Measurements from ENCODE around the gene EML4.
"Not testable (repeated sequence)": the region's sequence is repeated elsewhere in the genome, so short reads cannot be mapped to it uniquely, and the experiment has no call there.

The EML4 gene

DNA sequence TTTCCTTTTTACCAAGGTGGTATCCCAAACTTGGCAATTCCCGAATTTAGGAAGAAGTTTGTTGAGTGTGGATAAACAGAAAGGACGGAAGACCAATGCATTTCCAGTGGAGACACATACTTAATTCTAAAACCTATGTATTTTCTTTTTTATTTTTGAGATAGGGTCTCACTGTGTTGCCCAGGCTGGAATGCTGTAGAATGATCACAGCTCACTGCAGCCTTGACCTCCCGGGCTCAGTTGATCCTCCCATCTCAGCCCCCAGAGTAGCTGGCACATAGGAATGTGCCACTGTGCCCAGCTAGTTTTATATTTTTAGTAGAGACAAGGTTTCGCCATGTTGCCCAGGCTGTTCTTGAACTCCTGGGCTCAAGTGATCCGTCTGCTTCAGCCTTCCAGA, 101.6 kb downstream of the EML4 start:
- no peak for DNase-seq

DNA sequence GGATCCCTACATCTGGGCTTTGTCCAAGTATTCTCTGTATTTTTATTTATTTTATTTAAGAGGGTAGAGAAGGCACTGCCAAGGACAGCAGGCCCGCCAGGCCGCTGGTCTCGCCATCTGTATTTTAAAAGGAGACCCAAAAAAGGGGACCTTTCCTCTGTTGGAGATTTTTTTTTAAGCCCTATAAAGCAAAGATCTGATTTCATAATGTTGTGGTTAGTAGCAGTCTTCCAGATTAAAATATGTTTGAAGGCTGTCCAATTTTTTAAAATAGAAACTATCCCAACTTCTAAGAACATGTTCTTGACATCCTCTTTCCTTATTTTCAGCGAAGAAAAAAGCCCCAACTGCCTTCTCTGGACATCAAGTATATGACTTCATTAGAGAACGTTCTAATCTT, 102.1 kb downstream of the EML4 start:
- not testable (repeated sequence) for DNase-seq

GRCh38 chr2:42274863-42275262, 105.7 kb downstream of the EML4 start:
- no peak for DNase-seq

DNA sequence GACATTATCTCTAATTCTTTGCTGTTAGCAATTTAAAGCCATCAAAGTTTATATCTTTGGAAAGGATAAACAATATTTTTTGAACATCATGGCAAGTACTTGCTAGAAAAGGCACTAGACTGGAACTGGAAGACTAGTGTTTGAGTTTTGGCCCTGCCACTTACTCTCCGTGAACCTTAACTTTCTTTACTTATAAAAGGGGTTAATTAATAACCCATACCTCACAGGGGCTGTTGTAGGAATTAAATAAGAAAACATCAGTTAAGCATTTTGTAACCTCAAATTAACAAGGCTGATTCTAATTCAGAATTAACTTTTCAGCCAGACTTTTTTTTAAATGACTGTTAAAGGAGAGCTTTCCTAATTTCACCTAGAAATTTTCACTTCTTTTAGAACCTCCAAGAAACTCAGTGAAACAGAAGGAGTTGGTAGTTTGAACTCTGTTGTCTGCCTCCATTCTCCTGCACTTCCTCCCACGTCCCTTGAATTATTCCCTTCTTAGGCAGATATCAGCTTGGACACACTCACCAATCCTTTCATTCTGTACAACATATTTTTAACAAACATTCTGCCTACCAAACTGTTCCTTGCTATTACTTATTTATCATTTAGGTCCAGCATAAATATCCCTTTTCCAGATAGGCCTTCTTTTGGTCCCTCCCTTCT, 112.4 kb downstream of the EML4 start:
- DNase-seq = no peak

- DNase-seq = no peak
Observed at GRCh38 chr2:42284019-42284418, 114.9 kb downstream of the EML4 start.

GRCh38 chr2:42286268-42286946, 117.3 kb downstream of the EML4 start:
- no peak for DNase-seq

DNA sequence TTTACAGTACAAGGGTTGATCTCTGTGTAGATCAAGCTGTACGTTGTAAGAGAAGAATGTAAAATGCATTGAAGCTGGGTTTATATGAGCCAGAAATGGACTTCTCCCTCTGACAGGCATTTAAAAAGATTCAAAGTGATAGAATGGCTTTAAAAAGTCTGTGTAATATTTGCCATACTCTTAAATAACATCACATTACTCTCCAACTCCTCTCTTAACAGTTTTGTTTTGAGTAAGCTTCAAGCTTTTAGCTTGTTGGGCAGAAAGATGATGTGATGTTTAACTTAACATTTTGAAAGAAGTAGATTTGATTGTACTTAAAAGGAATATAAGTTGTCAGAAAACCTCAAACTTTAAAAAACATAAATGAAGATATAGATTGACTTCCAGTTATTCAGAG, 119.7 kb downstream of the EML4 start:
- DNase-seq = no peak

DNA sequence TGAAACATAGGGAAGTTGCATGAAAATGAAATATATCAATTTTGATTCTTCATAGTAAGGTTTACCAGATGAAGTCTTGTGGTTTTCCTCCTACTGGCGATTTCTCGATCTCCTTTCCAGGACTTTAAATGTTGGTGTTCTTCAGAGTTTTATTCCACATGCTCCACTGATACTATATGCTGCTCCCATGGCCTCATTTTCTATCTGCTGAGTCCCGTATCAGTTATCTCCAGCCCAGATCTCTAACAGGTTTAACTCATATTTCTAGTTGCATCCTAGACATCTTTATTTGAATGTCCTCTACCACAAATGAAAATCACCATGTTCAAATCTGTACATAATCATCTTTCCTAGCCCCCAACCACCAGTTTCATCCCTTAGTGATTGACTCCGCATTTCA, 120.1 kb downstream of the EML4 start:
- no peak for DNase-seq

DNA sequence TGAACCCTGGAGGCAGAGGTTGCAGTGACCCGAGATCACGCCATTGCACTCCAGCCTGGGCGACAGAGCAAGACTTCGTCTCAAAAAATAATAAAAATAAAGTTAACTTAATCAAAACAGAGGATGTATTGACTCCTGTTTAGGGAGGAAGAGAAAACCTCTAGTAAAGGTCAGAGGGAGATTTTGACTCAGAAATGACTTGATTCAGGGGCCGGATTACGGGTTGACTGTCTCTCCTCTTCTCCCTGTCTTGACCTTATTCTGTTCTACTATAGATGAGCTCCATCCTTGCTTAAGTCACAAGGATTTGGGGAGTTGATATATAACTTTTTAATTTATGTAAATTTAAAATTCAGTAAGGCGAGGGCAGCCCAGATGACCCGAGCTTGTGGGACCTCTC, 120.9 kb downstream of the EML4 start:
- DNase-seq = no peak

DNA sequence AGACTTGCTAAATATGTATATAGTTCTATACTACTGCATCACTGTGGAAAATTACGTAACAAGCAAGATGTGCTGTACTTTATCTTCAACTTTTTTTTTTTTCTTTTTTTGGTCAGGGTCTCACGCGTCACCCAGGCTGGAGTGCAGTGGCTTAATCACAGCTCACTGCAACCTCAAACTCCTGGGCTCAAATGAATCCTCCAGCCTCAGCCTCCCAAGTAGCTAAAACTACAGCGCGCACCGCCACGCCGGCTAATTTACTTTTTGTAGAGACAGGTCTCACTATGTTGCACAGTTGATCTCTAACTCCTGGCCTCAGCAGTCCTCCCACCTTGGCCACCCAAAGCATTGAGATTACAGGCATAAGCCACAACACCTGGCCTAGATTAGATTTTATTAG, 123.9 kb downstream of the EML4 start:
- DNase-seq = no peak

GRCh38 chr2:42296226-42296625, 127.1 kb downstream of the EML4 start:
- DNase-seq = no peak

GRCh38 chr2:42297322-42297936, 128.3 kb downstream of the EML4 start:
- DNase-seq = no peak

GRCh38 chr2:42298132-42298531, 129.0 kb downstream of the EML4 start:
- no peak for DNase-seq

DNA sequence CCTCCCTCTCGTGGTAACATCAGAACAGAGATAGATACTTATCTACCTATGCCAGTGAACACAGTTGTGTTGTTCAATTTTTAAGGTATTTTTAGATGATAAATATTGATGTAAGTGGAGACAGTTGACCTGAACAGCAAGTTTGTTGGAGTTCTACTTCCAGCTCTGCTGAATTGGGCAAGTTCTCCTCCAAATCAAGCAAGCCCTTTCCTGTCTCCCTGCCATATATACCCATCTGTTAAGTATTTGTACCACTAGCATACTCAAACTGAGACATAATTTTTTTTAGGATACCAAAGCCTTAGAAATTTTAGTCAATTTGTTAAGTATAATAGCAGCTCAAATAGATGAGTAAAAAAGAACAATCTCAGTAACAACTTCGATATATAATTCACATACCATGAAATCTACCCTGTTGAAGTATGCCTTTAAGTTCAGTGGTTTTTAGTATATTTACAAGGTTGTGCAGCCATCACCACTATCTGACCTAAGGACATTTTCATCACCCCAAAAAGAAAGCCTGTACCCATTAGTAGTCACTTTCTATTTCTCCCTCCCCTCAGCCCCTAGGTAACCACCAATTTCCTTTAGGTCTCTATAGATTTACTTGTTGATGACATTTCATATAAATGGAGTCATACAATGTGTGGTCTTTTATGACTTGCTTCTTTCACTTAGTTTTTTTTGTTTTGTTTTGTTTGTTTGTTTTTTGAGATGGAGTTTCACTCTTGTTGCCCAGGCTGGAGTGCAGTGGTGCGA, 130.0 kb downstream of the EML4 start:
- no peak for DNase-seq

DNA sequence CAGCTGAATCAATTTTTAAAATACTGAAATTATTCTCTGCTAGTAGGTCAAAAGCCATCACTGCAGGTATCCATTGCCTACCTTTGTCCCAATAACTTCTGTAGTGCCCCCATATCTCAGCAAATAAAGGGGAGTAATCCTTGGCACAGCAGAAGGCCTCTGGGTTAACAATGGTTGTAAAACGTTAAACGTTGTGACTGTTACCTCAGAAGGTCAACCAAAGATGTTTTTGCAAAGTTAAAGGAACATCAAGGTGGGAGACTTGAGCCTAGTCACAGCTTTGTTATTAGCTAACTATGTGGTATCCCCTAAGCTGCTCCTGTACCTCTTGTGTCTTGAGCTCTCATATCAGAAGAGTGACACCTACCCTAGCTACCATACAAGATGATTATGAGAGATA, 131.4 kb downstream of the EML4 start:
- no peak for DNase-seq

DNA sequence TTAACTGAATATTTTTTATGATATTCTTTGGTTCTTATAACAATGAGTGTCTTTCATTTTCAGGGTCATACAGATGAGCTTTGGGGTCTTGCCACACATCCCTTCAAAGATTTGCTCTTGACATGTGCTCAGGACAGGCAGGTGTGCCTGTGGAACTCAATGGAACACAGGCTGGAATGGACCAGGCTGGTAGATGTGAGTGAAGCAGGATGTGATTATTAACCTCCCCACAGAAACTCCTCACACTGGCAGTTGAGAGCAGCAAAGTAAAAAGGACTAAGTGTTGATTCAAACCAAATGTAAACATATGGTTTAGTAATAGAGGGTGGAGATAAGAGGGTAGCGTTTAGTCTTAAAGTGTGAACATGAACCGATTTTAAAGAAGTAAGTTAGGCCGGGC, 134.1 kb downstream of the EML4 start:
- DNase-seq = no peak

DNA sequence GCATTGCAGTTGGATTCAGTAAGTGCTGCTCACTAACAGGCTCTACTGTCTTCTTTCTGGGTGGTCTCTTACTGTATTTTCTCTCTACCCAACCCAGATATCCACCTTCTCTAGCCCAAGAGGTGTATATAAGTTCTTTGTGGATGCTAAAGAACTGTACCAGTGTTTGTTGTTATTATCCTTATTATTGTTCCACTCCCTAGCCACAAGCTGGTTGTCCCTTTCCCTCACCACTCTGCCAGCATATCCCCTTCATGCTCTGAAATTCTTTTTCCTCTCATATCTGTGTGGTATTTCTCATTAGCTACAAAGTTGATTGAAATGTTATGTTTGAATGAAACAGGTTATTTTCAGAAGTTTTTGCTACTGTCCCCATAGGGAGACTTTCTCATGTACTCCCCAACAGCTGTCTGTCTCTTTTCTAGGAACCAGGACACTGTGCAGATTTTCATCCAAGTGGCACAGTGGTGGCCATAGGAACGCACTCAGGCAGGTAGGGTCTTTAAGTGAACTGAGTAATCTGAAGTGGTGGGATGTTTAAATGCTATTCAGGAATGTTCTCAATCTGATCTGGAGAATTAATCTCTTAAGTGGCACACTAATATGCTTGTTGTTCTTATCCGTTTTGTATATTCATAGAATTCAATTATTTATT, 135.0 kb downstream of the EML4 start:
- no peak for DNase-seq

DNA sequence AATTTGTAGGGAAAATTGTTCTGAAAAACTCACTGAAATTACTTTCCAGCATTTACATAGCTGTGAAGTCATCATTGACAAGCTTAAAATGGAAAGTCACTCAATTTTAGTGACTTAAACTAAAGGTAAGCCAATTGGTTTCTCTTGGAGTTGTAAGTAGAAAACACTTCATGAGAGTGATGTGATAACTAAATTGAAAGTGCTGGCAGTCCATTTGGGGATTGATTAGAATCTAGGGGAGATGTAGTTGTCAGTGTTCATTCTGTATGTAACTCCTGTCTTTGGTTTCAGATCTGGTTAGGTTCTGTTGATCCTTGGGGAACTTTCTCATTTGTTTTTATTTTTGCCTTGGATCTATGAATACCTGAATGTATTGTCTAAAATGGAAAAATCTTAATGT, 138.0 kb downstream of the EML4 start:
- no peak for DNase-seq

DNA sequence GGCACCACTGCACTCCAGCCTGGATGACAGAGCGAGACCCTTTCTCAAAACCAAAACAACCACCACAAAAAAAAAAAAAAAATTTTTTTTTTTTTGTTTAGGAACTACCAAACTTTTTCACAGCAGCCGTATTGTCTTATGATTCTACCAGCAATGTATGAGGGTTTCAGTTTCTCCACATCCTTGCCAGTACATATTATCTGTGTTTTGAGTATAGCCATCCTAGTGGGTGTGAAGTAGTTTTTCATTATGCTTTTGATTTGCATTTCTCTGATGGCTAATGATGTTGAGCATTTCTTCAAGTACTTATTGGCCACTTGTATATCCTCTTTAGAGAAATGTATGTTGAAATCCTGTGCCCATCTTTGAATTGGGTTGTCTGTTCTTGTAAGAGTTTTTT, 140.2 kb downstream of the EML4 start:
- DNase-seq = no peak

DNA sequence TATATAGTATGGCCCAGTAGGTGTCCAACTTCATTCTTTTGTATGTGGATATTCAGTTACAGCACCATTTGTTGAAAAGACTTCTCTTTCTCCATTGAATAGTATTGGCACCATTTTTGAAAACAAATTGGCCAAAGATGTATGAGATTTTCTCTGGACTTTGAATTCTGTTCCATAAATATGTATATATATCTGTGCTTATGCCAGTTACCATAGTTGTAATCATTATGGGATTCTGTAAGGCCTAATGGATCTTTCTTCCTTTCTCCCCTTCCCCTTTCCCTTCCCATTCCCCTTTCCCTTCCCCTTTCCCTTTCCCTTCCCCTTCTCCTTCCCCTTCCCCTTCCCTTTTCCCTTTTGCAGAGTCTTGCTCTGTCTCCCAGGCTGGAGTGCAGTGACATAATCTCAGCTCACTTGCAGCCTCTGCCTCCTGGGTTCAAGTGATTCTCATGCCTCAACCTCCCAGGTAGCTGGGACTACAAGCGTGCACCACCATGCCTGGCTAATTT, 140.9 kb downstream of the EML4 start:
- no peak for DNase-seq

DNA sequence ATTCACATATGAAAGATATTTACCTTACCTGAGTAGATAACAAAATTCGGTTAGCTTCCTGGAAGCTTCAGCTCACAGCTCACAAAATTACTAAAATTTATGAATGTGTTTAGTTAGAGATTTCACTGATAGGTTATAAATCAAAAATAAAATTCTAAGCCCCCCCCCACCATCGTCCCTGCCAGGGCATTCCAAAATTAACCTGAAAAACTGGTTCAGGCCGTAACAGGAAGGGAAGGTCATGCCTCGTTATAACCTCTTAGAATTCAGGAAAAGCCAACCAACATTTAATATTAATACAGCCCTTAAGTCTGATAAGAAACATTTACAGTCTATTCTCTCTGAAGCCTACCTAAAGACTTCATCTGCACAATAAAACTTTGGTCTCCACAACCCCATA, 143.0 kb downstream of the EML4 start:
- DNase-seq = no peak

GRCh38 chr2:42314892-42315468, 145.8 kb downstream of the EML4 start:
- DNase-seq = no peak

All from DMS153 (cell line).